Activated CD4-positive, alpha-beta T cell treated with anti-CD3 and anti-CD28 coated beads for 24 hours (primary cell): ENCODE measurements around the gene USE1.

Source experiments
- DNase-seq, 2 donors: peaks; one replicate each; pipeline ENCODE4 v3.0.0-alpha.2; 2020; ENCODE audit warnings: low read depth in 2 of 2

Gene USE1

GRCh38 chr19:17235971-17236777 is 21.0 kb downstream of the USE1 start:
- DNase-seq: no peak

GRCh38 chr19:17236811-17237543 is 21.8 kb downstream of the USE1 start:
- no peak for DNase-seq

GRCh38 chr19:17237747-17238706 is 22.9 kb downstream of the USE1 start:
- no peak for DNase-seq

- no peak for DNase-seq
These were observed 25.1 kb downstream of the USE1 start for GRCh38 chr19:17240062-17240752.

GRCh38 chr19:17240826-17241399 is 25.8 kb downstream of the USE1 start:
- DNase-seq: no peak

- no peak for DNase-seq
These were observed 27.5 kb downstream of the USE1 start for GRCh38 chr19:17242431-17243208.

- no peak for DNase-seq
These were observed 28.2 kb downstream of the USE1 start for GRCh38 chr19:17243211-17243829.

- DNase-seq: no peak
These were observed 28.9 kb downstream of the USE1 start for GRCh38 chr19:17243830-17244617.

GRCh38 chr19:17244618-17245534 is 29.7 kb downstream of the USE1 start:
- DNase-seq: no peak

- no peak for DNase-seq
These were observed 30.4 kb downstream of the USE1 start, which contains the start of gene NR2F6 for GRCh38 chr19:17245535-17245984. Gene NR2F6 (minus strand): TSS chr19:17245919. CDS start chr19:17245220, 699 bp downstream.

- DNase-seq: no peak
These were observed 31.7 kb downstream of the USE1 start for GRCh38 chr19:17246681-17247425.

GRCh38 chr19:17248011-17248776 is 33.0 kb downstream of the USE1 start:
- DNase-seq: no peak

GRCh38 chr19:17249887-17250548 is 34.9 kb downstream of the USE1 start:
- DNase-seq: no peak

- DNase-seq: no peak
These were observed 39.5 kb downstream of the USE1 start for GRCh38 chr19:17254636-17255035.

- no peak for DNase-seq
These were observed 40.0 kb downstream of the USE1 start for GRCh38 chr19:17255150-17255621.
